Esophagus squamous epithelium (tissue), 5 donors: ENCODE results near the gene CFAP97D2. TPM values are rescaled to one million over a fixed set of nuclear protein-coding genes. Genes with fewer than 3 reads are reported as not detected.
"Not testable (repeated sequence)": the region's sequence is repeated elsewhere in the genome, so short reads cannot be mapped to it uniquely, and the experiment has no call there.

Experiments used
- DNase-seq: peaks from one replicate; lab custom pipeline; 2025; lab: John Stamatoyannopoulos, UW
- H3K27ac ChIP-seq, 4 donors: fragments of 200-600 bp; sonication (generic); one replicate each; pipeline ENCODE4 v1.5.1; 2016 to 2019; ENCODE audit warnings: mild to moderate bottlenecking in 1 of 4
- H3K27me3 ChIP-seq, 4 donors: fragments of 200-600 bp; sonication (generic); 1 replicate in 3 of 4; 2 replicates in 1 of 4; pipeline versions ENCODE4 v1.5.1 to v1.6.0; 2017 to 2021; ENCODE audit warnings: antibody characterized with exemption in 1 of 4
- H3K36me3 ChIP-seq, 3 donors: fragments of 200-600 bp; sonication (generic); one replicate each; pipeline ENCODE4 v1.5.1; 2016 to 2019
- H3K4me1 ChIP-seq, 3 donors: fragments of 200-600 bp; sonication (generic); one replicate each; pipeline ENCODE4 v1.5.1; 2017 to 2019
- H3K4me3 ChIP-seq, 4 donors: fragments of 200-600 bp; sonication (generic); 1 replicate in 3 of 4; 2 replicates in 1 of 4; pipeline ENCODE4 v1.5.1; 2016 to 2019; ENCODE audit warnings: mild to moderate bottlenecking in 2 of 4, moderate library complexity in 1 of 4
- H3K9me3 ChIP-seq, 3 donors: fragments of 200-600 bp; sonication (generic); one replicate each; pipeline ENCODE4 v1.5.1; 2016 to 2019
- CTCF ChIP-seq, 6 experiments: fragments of 450-650 bp in 4 of 6; fragments of 200-600 bp in 2 of 6; sonication (generic) in 2 of 6; IDR thresholded peaks; one replicate each; pipeline ENCODE4 v1.5.1; 2016 to 2019; ENCODE audit warnings: antibody characterized with exemption in 6 of 6, mild to moderate bottlenecking in 4 of 6, moderate library complexity in 4 of 6
- POLR2A ChIP-seq, 4 donors: fragments of 450-650 bp; IDR thresholded peaks; one replicate each; pipeline ENCODE4 v1.6.1; 2017; ENCODE audit warnings: antibody characterized with exemption in 4 of 4, mild to moderate bottlenecking in 4 of 4, moderate library complexity in 3 of 4
- WGBS, 2 donors: methylation state at CpG; one replicate each; pipeline ENCODE4 v1.1.5; 2018; 5-methylcytosine and 5-hydroxymethylcytosine counted together
- intact Hi-C: fragments of 100-400 bp; cut with DNase I; formaldehyde crosslinking; loops from one replicate; pipeline ENCODE4 v1.15.0; 2022
- total RNA-seq, 4 donors: library from RNA; depleted of rRNA; stranded (reverse); fragments of >200 nt; gene quantifications; one replicate each; pipeline ENCODE4 v1.1.0, GENCODE V29; 2016
- donor health status: DM: yes; HTN: yes; CAD: no.

Gene CFAP97D2
- total RNA-seq, 4 donors from 2014 or later = not detected

GRCh38 chr13:114260814-114261213 is 81.8 kb downstream of the CFAP97D2 start:
- WGBS, 2 donors = 86 to 89% methylated on average over 3 of the region's 3 CpGs
- no peaks in the 10 kb centered on the region for H3K4me1 ChIP-seq
- no peaks in the 10 kb centered on the region for H3K9me3 ChIP-seq
- no peak for DNase-seq
- TF ChIP-seq CTCF (IDR thresholded peaks at IDR 0.05) = no peak
- no peak for TF ChIP-seq POLR2A (IDR thresholded peaks at IDR 0.05)
- H3K27me3 ChIP-seq = no peaks in the 10 kb centered on the region
- intact Hi-C loops = no loop called here
- H3K27ac ChIP-seq = no peak overlapping the region
- H3K4me3 ChIP-seq = no peak overlapping the region
- peaks cover 13 to 100% (median 31%) of the 10 kb centered on the region in 3 donors for H3K36me3 ChIP-seq

GRCh38 chr13:114261328-114261965 is 82.4 kb downstream of the CFAP97D2 start:
- 73 to 74% methylated on average over 3 of the region's 3 CpGs for WGBS, 2 donors
- Histone ChIP-seq H3K27ac (no peak overlapping the region), H3K4me1 (no peaks in the 10 kb centered on the region), H3K9me3 (no peaks in the 10 kb centered on the region), H3K36me3 (peaks cover 14 to 100% (median 36%) of the 10 kb centered on the region in 3 donors), H3K27me3 (no peaks in the 10 kb centered on the region), H3K4me3 (no peak overlapping the region)
- intact Hi-C loops = no loop called here
- no peak for DNase-seq
- TF ChIP-seq CTCF (IDR thresholded peaks at IDR 0.05) (no peak), POLR2A (IDR thresholded peaks at IDR 0.05) (no peak)

GRCh38 chr13:114263578-114263977 is 84.5 kb downstream of the CFAP97D2 start:
- 65 to 78% methylated on average over 5 of the region's 5 CpGs for whole genome bisulfite sequencing, 2 donors
- intact Hi-C loops = no loop called here
- Histone ChIP-seq H3K27me3 (no peaks in the 10 kb centered on the region), H3K9me3 (no peaks in the 10 kb centered on the region), H3K27ac (no peak overlapping the region), H3K4me3 (no peak overlapping the region), H3K4me1 (no peaks in the 10 kb centered on the region), H3K36me3 (peaks cover 13 to 100% (median 51%) of the 10 kb centered on the region in 3 donors)
- TF ChIP-seq POLR2A (IDR thresholded peaks at IDR 0.05) = no peak
- no peak for DNase-seq

GRCh38 chr13:114264313-114264712 is 85.3 kb downstream of the CFAP97D2 start:
- H3K4me3 ChIP-seq, intact Hi-C loops, H3K27ac ChIP-seq, H3K4me1 ChIP-seq, H3K27me3 ChIP-seq, H3K9me3 ChIP-seq, DNase-seq: not testable (repeated sequence)
- WGBS, 2 donors = 94 to 96% methylated on average over 10 to 13 of the region's 13 CpGs
- H3K36me3 ChIP-seq = peaks cover 11 to 100% (median 45%) of the 10 kb centered on the region in 3 donors

- intact Hi-C loops = no loop called here
- 87 to 89% methylated on average over 7 to 8 of the region's 8 CpGs for WGBS, 2 donors
- H3K4me1 ChIP-seq = no peaks in the 10 kb centered on the region
- TF ChIP-seq CTCF (IDR thresholded peaks at IDR 0.05) (no peak), POLR2A (IDR thresholded peaks at IDR 0.05) (no peak)
- H3K9me3 ChIP-seq = no peaks in the 10 kb centered on the region
- DNase-seq = no peak
- no peaks in the 10 kb centered on the region for H3K27me3 ChIP-seq
- peaks cover 11 to 100% (median 42%) of the 10 kb centered on the region in 3 donors for H3K36me3 ChIP-seq
- no peak overlapping the region for H3K4me3 ChIP-seq
- no peak overlapping the region for H3K27ac ChIP-seq
Observed at GRCh38 chr13:114264886-114265611, 86.0 kb downstream of the CFAP97D2 start.

- Histone ChIP-seq H3K36me3 (peaks cover 11 to 96% (median 42%) of the 10 kb centered on the region in 3 donors), H3K9me3 (no peaks in the 10 kb centered on the region), H3K4me3 (no peak overlapping the region), H3K27me3 (no peaks in the 10 kb centered on the region), H3K27ac (no peak overlapping the region), H3K4me1 (no peaks in the 10 kb centered on the region)
- intact Hi-C loops = no loop called here
- whole genome bisulfite sequencing, 2 donors = 94 to 96% methylated on average over 4 to 5 of the region's 5 CpGs
- TF ChIP-seq POLR2A (IDR thresholded peaks at IDR 0.05) (no peak), CTCF (IDR thresholded peaks at IDR 0.05) (no peak)
- no peak for DNase-seq
Observed at GRCh38 chr13:114266241-114266640, 87.2 kb downstream of the CFAP97D2 start.
